Superior temporal gyrus (tissue), 1 donor: Measurements from ENCODE around the gene KRTAP2-3.
"Not testable (repeated sequence)": the region's sequence is repeated elsewhere in the genome, so short reads cannot be mapped to it uniquely, and the experiment has no call there.

Experiments
- DNase-seq: peaks from one replicate; pipeline ENCODE4 v3.0.0-alpha.2; 2016; ENCODE audit errors: extremely low spot score

The KRTAP2-3 gene

GRCh38 chr17:41060052-41060604, at the start of gene KRTAP2-3:
Gene KRTAP2-3, minus strand, starts transcription at chr17:41060114. Its CDS starts 64 bp downstream, at chr17:41060050.
- DNase-seq: no peak

DNA sequence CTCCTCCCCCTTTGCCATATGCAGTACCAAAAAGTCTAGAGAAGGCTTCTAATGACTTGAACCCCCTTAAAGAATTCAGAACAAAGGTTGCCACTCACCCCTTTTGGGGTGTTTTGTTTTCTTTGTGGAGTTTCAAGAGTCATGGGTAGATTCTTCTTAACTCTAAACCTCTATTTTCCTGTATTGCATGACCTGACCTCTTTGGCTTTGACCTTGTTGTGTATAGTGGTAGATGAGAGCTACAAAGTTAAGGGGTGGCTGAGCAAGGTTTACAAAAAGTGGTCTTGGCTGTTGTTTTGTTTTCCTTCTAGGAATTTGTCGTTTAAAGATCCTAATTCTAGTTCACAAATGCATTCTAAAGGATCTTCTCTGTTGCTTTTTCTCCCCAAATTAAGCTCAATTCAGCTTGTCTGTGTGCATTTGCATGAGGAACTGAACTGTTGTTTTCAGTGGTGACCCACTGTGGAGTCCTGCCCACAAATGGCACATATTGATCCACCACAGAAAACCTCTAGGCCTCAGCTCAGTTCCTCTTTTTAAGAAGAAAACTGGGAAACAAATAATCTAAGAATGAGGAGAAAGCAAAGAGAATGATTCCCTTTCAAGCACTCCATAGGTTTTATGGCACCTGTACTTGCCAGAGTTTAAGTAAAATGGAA, 48.9 kb upstream of the KRTAP2-3 start:
- not testable (repeated sequence) for DNase-seq

DNA sequence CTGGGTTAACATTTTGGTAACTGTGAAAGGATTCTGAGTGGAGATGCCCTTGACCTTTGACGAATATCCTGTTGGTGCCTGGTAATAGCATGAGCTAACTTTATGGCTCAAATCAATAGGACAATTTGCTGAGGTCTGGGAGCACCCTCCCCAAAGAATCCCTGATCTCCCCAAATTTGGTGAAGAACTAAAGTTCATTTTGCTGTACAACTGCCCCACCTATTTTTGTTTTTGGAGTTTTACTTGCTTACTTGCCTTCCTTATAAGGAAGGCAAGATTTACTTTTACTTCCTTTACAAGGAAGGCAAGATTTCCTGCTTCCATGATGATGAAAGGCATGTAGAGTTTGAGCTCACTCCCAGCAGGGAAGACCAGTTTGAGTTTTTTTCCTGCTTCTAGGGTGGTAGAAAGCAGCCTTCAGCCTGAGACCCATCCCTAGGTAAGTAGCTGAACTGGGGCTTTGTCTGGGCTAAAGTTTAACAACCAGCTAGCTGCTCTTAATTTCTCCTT, 48.1 kb upstream of the KRTAP2-3 start:
- no peak for DNase-seq

DNA sequence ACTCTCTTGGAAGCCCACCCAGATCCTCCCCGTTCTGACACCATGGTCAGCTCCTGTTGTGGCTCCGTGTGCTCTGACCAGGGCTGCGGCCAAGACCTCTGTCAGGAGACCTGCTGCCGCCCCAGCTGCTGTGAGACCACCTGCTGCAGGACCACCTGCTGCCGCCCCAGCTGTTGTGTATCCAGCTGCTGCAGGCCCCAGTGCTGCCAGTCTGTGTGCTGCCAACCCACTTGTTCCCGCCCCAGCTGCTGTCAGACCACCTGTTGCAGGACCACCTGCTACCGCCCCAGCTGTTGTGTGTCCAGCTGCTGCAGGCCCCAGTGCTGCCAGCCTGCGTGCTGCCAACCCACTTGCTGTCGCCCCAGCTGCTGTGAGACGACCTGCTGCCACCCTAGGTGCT, 45.4 kb upstream of the KRTAP2-3 start, which contains the start of gene KRTAP4-9:
Gene KRTAP4-9 (plus strand): TSS at position 43 of the 400 bp plus-strand sequence. CDS start 0 bp downstream, at position 43.
- DNase-seq: not testable (repeated sequence)

GRCh38 chr17:41104386-41105038, 44.6 kb upstream of the KRTAP2-3 start:
- DNase-seq: not testable (repeated sequence)

DNA sequence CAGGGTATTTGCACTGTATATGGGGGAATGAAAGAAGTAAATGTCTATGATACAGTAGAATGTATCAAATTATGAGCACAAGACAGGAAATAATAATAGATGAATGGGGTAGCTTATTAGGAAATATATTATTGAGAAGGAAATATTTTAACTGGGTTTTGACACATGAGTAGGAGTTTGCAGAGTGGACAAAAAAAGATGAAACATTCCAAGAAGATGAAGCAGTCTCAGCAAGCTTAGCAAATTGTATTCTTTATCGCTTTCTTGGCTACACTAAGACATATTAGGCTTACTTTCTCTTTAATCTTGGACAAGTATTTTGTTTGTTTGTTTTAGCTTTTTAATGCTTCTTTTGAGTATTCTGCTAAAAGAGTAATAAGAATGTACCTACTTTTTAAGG, 44.0 kb upstream of the KRTAP2-3 start:
- DNase-seq: no peak

GRCh38 chr17:41101586-41102259, 41.8 kb upstream of the KRTAP2-3 start, which contains the start of gene KRTAP4-16:
Gene KRTAP4-16, minus strand, starts transcription at chr17:41102209. Its CDS starts 0 bp downstream, at chr17:41102209.
- DNase-seq: no peak

GRCh38 chr17:41099682-41100480, 40.0 kb upstream of the KRTAP2-3 start:
- not testable (repeated sequence) for DNase-seq

DNA sequence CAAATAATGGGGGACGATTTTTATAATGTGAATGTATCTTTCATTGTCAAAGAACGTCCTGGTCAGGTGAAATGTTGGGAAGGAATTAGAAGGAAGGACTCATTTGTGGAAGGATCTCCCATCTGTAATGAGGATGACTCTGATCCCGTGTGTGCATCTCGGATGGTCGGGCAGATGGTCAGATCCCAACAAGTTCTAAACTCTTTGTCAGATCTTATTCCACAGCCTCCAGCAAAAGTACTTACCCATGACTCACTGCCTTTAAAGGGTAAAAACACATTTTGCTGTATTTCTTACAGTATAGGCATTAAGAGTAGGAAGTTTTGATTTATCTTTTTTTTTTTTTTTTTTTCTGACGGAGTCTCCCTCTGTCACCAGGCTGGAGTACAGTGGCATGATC, 38.6 kb upstream of the KRTAP2-3 start:
- no peak for DNase-seq

GRCh38 chr17:41098042-41098441, 38.1 kb upstream of the KRTAP2-3 start, which contains the start of gene KRTAP4-8:
Gene KRTAP4-8, minus strand, starts transcription at chr17:41098142. Its CDS starts 58 bp downstream, at chr17:41098084.
- DNase-seq: no peak

- no peak for DNase-seq
Measured at GRCh38 chr17:41096055-41096454, 36.1 kb upstream of the KRTAP2-3 start.

- DNase-seq: not testable (repeated sequence)
Measured at GRCh38 chr17:41088760-41089352, 28.9 kb upstream of the KRTAP2-3 start.

DNA sequence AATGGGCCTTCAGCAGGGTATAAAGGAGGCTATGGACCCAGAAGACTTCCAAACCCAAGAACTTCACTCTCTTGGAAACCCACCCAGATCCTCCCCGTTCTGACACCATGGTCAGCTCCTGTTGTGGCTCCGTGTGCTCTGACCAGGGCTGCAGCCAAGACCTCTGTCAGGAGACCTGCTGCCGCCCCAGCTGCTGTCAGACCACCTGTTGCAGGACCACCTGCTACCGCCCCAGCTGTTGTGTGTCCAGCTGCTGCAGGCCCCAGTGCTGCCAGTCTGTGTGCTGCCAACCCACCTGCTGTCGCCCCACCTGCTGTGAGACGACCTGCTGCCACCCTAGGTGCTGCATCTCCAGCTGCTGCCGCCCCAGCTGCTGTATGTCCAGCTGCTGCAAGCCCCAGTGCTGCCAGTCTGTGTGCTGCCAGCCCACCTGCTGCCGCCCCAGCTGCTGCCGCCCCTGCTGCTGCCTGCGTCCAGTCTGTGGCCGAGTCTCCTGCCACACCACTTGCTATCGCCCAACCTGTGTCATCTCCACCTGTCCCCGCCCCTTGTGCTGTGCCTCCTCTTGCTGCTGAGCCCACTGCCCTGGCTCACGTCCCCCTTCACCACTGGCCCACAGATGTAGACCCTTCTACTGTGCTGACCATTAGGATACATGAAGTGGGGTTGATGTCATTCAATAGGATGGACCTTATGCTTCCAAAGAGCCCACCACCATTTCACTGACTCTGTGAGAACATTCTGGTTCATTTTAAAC, 24.4 kb upstream of the KRTAP2-3 start, which contains the start of gene KRTAP4-7:
Gene KRTAP4-7 (plus strand): TSS at position 51 of the 757 bp plus-strand sequence. CDS start 57 bp downstream, at position 108.
- not testable (repeated sequence) for DNase-seq

DNA sequence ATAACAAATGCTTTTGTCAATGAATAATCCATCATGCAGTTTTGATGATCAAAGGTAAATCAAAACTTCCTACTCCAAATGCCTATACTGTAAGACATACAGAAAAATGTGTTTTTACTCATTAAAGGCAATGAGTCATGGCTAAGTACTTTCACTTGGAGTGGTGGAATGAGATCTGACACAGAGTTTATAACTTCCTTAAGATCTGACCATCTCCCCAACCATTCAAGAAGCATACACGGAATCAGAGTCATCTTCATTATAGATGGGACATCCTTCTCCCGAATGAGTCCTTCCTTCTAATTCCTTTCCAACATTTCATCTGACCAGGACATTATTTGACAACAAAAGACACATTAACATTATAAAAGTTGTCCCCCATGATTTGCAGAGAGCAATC, 23.5 kb upstream of the KRTAP2-3 start:
- DNase-seq: not testable (repeated sequence)

- DNase-seq: no peak
Measured at GRCh38 chr17:41082626-41083025, 22.7 kb upstream of the KRTAP2-3 start.

DNA sequence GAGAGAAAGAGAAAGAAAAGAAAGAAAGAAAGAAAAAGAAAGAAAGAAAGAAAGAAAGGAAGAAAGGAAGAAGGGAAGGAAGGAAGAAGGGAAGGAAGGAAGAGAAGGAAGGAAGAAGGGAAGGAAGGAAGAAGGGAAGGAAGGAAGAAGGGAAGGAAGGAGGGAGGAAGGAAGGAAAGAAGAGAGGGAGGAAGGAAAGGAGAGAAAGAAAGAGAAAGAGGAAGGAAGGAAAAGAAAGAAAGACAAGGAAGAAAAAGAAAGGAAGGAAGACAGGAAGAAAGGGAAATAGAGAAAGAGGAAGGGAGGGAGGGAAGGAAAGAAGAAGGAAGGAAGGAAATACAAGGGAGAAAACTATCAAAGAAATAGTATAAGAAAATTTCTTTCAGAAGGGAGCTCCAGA, 16.9 kb upstream of the KRTAP2-3 start:
- no peak for DNase-seq

DNA sequence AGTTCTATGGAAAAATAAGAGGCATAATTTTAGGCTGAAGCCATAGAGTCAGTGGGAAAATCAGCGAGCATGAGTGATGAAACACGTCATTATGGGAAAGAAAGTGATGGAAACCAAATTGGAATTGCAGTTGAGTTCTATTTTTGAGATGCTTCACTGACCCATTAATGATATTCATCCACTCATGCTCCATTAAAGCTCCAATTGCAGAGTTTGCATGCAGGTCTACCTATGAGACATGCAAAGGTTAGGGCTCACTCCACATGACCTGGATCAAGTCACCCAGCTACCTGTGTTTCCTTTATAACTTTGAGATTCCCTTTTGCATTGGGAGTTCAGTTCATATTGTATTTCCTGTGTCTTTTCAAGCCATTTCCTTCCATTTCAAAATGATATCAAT, 13.8 kb upstream of the KRTAP2-3 start:
- DNase-seq: no peak

DNA sequence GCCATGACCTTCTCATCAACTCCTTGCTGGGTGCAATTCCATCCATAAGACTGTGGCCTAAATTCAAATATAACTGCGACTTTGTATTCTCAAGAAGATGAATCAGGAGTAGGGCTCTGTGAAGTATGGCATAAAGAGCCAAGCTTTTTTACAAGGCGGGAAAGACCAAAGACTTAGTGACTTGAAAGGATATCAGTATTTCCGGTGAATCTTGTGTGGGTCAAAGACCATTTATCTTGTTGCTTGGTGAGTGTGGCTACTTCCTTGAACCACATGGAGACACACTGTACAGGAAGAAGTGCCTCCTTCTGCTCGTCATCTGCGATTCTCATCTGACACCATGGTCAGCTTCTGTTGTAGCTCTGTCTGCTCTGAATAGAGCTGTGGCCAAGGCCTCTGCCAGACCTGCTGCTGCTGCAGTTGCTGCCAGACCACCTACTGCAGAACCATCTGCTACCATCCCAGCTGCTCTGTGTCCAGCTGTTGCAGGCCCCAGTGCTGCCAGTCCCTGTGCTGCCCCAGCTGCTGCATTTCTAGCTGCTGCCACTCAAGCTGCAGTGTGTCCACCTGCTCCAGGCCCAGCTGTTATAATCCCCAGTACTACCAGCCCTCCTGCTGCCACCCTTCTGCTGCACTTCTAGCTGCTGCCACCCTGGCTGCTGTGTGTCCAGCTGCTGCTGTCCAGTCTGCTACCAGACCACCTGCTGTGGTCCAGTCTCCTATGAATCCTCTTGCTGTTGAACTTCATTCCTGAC, 11.9 kb upstream of the KRTAP2-3 start:
- no peak for DNase-seq

- no peak for DNase-seq
Measured at GRCh38 chr17:41069031-41069430, 9.1 kb upstream of the KRTAP2-3 start.
